ENCODE data around the gene KCNQ2. TPM values are rescaled to one million over a fixed set of nuclear protein-coding genes. Genes with fewer than 3 reads are reported as not detected.

The KCNQ2 gene
- total RNA-seq, 1 experiment from 2014 or later, result 86.5 TPM

- TF ChIP-seq RAD21 (IDR thresholded peaks at IDR 0.05; ENCODE audit: low read depth) (no peak), ELF1 (IDR thresholded peaks at IDR 0.05; ENCODE audit: borderline replicate concordance, low read depth) (no peak), ZNF274 (IDR thresholded peaks at IDR 0.05; ENCODE audit: low read depth, low read length) (no peak), EGR1 (IDR thresholded peaks at IDR 0.05; ENCODE audit: low read depth) (no peak), SIN3A (IDR thresholded peaks at IDR 0.05; ENCODE audit: low read depth) (no peak), SRF (IDR thresholded peaks at IDR 0.05; ENCODE audit: low read depth) (no peak), CEBPB (IDR thresholded peaks at IDR 0.05; ENCODE audit: low read depth) (no peak), ZFX (IDR thresholded peaks at IDR 0.05) (no peak)
- TF ChIP-seq, protein P1, sequence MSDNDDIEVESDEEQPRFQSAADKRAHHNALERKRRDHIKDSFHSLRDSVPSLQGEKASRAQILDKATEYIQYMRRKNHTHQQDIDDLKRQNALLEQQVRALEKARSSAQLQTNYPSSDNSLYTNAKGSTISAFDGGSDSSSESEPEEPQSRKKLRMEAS (IDR thresholded peaks at IDR 0.05), result no peak
Observed at GRCh38 chr20:63455568-63455859, 16.9 kb downstream of the KCNQ2 start (continued).

DNA sequence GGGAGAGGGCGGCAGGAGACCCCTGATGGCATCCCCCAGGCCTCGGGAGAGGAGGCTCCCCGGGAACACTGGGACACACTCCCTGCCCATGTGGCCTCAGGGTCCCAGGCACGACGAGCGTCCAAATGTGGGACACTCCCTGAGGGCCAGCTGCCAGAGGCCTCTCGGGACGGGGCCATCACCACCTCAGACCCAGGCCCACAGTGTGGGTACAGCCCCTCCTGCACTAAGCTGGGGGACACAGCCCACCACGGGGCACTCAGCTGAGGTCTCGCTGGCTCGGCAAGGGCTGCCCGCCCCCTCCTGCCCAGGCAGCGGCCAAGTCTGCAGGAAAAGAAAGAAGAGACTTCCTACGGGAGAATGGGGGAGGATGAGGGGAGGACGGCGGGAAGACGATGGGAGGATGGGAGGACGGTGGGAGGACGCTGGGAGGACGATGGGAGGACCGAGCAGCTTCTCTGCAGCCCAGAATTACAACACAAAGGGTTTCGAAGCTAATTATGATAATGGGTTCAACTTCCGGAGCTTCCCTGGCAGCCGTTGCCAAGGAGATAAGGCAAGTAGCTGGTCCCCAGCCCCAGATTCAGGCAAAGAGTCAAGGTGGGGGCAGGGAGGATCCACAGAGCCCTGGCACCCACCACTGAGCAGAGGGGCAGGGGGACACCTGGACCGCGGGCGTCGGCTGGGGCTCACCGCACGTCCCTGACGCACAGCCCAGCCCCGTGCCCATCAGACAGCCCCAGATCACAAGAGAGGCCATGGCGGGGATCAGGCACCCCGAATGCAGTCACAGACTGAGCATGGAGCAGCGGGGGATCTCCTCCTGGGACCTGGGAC is 17.5 kb downstream of the KCNQ2 start:
- ChIA-PET POLR2A (no interaction called here), CTCF (no interaction called here), RAD21 (ENCODE audit: low non-redundant PET in 1 of 2, low total read pairs in 2 of 2, uncharacterized antibody in 2 of 2, unreplicated experiment in 2 of 2) (no interaction called here)
- Histone ChIP-seq H4K20me1 (ENCODE audit: insufficient read depth) (no peaks in the 10 kb centered on the region), H3K36me3 (ENCODE audit: control insufficient read depth in 1 of 2, insufficient read depth in 2 of 2, low read length in 2 of 2) (no peaks in the 10 kb centered on the region; a peak in 1 of 4 replicates), H3K4me2 (ENCODE audit: low read length) (no peak overlapping the region), H3K27ac (ENCODE audit: low read depth, low read length) (no peak overlapping the region), H3K9ac (ENCODE audit: low read length) (no peak overlapping the region), H2AFZ (ENCODE audit: low read depth, low read length, poor library complexity, severe bottlenecking) (no peak overlapping the region), H3K4me1 (ENCODE audit: control insufficient read depth in 1 of 2, insufficient read depth in 2 of 2, low read length in 2 of 2) (no peaks in the 10 kb centered on the region), H3K27me3 (ENCODE audit: insufficient read depth, low read length) (no peaks in the 10 kb centered on the region), H3K4me3 (replicated peaks in 1 of 2; ENCODE audit: low read depth in 1 of 2, low read length in 2 of 2) (no peak overlapping the region), H3K9me3 (ENCODE audit: control insufficient read depth in 1 of 2, insufficient read depth in 1 of 2, low read depth in 1 of 2, low read length in 2 of 2) (no peaks in the 10 kb centered on the region), H3K79me2 (ENCODE audit: insufficient read depth, low read length) (peaks cover 34% of the 10 kb centered on the region), H3K9me2 (ENCODE audit: insufficient read depth) (no peaks in the 10 kb centered on the region)
- ATAC-seq (no peak), DNase-seq (ENCODE audit: low read depth, low spot score) (no peak)
- TF ChIP-seq ZNF274 (IDR thresholded peaks at IDR 0.05; ENCODE audit: low read depth, low read length) (no peak), POLR2AphosphoS5 (IDR thresholded peaks at IDR 0.05; ENCODE audit: low read depth, low read length) (no peak), YY1 (IDR thresholded peaks at IDR 0.05; ENCODE audit: extremely low read depth, insufficient replicate concordance, low read depth, low read length) (no peak), CBX3 (IDR thresholded peaks at IDR 0.05; ENCODE audit: low read depth) (no peak), EGR1 (IDR thresholded peaks at IDR 0.05; ENCODE audit: low read depth) (no peak), ATF3 (IDR thresholded peaks at IDR 0.05) (no peak), CTCF (IDR thresholded peaks at IDR 0.05 in 2 of 3, conservative IDR thresholded peaks at IDR 0.05 in 1 of 3; ENCODE audit: borderline replicate concordance in 1 of 3, insufficient read depth in 1 of 3, low read depth in 2 of 3, low read length in 2 of 3) (no peak), SIN3A (IDR thresholded peaks at IDR 0.05; ENCODE audit: low read depth) (no peak), CEBPB (IDR thresholded peaks at IDR 0.05; ENCODE audit: low read depth) (no peak), RAD21 (IDR thresholded peaks at IDR 0.05; ENCODE audit: low read depth) (no peak), TCF7L2 (IDR thresholded peaks at IDR 0.05; ENCODE audit: borderline replicate concordance, extremely low read depth, insufficient read depth, insufficient read length) (no peak), FOSL1 (IDR thresholded peaks at IDR 0.05; ENCODE audit: low read depth) (no peak), SP1 (IDR thresholded peaks at IDR 0.05; ENCODE audit: low read depth) (no peak), ELF1 (IDR thresholded peaks at IDR 0.05; ENCODE audit: borderline replicate concordance, low read depth) (no peak), SRF (IDR thresholded peaks at IDR 0.05; ENCODE audit: low read depth) (no peak), ZFX (IDR thresholded peaks at IDR 0.05) (no peak), POLR2A (IDR thresholded peaks at IDR 0.05; ENCODE audit: borderline replicate concordance, extremely low read depth, insufficient read depth, insufficient read length) (no peak)
- TF ChIP-seq, protein P2, sequence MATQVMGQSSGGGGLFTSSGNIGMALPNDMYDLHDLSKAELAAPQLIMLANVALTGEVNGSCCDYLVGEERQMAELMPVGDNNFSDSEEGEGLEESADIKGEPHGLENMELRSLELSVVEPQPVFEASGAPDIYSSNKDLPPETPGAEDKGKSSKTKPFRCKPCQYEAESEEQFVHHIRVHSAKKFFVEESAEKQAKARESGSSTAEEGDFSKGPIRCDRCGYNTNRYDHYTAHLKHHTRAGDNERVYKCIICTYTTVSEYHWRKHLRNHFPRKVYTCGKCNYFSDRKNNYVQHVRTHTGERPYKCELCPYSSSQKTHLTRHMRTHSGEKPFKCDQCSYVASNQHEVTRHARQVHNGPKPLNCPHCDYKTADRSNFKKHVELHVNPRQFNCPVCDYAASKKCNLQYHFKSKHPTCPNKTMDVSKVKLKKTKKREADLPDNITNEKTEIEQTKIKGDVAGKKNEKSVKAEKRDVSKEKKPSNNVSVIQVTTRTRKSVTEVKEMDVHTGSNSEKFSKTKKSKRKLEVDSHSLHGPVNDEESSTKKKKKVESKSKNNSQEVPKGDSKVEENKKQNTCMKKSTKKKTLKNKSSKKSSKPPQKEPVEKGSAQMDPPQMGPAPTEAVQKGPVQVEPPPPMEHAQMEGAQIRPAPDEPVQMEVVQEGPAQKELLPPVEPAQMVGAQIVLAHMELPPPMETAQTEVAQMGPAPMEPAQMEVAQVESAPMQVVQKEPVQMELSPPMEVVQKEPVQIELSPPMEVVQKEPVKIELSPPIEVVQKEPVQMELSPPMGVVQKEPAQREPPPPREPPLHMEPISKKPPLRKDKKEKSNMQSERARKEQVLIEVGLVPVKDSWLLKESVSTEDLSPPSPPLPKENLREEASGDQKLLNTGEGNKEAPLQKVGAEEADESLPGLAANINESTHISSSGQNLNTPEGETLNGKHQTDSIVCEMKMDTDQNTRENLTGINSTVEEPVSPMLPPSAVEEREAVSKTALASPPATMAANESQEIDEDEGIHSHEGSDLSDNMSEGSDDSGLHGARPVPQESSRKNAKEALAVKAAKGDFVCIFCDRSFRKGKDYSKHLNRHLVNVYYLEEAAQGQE (IDR thresholded peaks at IDR 0.05; ENCODE audit: low read depth), result no peak
- no TSS peak for BruUV-seq (replicated peaks)
- intact Hi-C loops (cut with micrococcal nuclease), result no loop called here

All from HCT116 (cell line).